HG03039 (cell line): ENCODE results near the gene SLC25A47.
"Not testable (repeated sequence)": the region's sequence is repeated elsewhere in the genome, so short reads cannot be mapped to it uniquely, and the experiment has no call there.

Experiments
- ATAC-seq: cut with Tn5 transposase; IDR thresholded peaks from one replicate; pipeline ENCODE4 v1.9.1; 2021; ENCODE audit warnings: mild to moderate bottlenecking, moderate library complexity; ENCODE audit not compliant: unreplicated experiment

Gene SLC25A47

GRCh38 chr14:100289916-100290606, 33.1 kb upstream of the SLC25A47 start:
- ATAC-seq = no peak

GRCh38 chr14:100290607-100291304, 32.4 kb upstream of the SLC25A47 start:
- no peak for ATAC-seq

- no peak for ATAC-seq
These were observed 31.6 kb upstream of the SLC25A47 start for GRCh38 chr14:100291305-100292075.

- no peak for ATAC-seq
These were observed 30.8 kb upstream of the SLC25A47 start for GRCh38 chr14:100292301-100292775.

- ATAC-seq = no peak
These were observed 30.2 kb upstream of the SLC25A47 start for GRCh38 chr14:100292776-100293461.

DNA sequence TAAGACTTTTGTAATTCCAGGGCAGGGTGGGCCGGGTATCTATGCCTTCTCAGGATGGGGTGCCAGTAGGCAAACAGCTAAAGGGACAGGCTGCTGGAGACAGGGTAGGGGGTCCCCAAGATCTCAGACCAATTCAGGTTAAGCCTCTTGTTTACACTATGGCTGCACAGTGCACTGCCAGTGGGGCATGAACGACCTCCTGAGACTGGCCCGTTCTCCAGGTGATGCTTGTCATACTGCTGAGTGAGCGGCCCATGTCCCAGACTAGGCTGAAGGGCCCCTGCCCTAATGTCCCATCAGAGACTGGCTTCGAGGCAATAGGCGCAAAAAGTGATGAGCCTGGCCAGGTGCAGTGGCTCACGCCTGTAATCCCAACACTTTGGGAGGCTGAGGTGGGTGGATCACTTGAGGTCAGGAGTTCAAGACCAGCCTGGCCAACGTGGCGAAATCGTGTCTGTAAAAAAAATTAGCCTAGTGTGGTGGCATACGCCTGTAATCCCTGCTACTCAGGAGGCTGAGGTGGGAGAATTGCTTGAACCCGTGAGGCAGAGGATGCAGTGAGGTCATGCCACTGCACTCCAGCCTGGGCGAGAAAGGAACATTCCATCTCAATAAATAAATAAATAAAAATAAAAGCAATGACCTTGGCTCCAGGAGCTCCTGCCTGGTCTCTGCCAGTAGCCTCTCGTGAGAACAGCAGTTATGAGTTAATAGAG, 29.5 kb upstream of the SLC25A47 start:
- ATAC-seq = no peak

DNA sequence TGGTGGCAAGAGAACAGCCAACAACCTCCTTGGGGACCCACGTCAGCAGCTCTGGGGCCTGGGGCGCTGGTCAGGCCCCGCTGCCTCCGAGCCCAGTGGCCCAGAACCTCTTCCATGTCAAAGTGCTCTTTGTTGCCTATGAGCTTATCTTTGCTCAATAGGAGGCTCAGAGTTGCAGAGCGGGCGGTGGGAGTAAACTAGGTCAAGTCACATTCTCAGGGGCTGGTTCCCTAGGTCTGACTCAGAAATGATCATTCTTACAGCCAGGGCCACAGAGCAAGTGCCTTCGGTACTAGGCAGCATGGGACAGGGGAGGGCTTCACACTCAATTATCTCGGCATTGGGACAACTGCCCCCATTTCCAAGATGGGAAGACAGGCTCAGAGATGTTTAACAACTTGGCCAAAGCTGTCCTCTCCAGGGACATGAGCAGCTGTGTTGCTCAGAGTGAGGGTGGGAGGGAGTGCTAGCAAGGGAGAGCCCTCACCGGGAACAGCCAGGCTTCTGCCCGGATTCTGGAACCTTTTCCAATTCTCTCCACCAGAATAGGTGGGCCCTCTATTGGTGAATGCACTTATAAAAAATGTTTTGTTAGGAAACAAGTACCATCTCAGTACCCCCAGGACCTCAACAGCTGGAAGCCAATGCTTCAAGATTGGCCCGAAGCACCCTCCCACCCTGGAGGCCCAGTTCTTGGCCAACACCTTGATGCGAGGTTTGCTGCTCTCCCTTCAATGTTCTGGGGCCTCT, 28.8 kb upstream of the SLC25A47 start:
- ATAC-seq = no peak

- ATAC-seq = no peak
These were observed 28.2 kb upstream of the SLC25A47 start for GRCh38 chr14:100294963-100295330.

- no peak for ATAC-seq
These were observed 27.6 kb upstream of the SLC25A47 start for GRCh38 chr14:100295376-100296105.

GRCh38 chr14:100296106-100296651, 27.0 kb upstream of the SLC25A47 start:
- no peak for ATAC-seq

- not testable (repeated sequence) for ATAC-seq
These were observed 26.4 kb upstream of the SLC25A47 start for GRCh38 chr14:100296729-100297128.

GRCh38 chr14:100297320-100298300, 25.5 kb upstream of the SLC25A47 start:
- ATAC-seq = peak; percentile 70

DNA sequence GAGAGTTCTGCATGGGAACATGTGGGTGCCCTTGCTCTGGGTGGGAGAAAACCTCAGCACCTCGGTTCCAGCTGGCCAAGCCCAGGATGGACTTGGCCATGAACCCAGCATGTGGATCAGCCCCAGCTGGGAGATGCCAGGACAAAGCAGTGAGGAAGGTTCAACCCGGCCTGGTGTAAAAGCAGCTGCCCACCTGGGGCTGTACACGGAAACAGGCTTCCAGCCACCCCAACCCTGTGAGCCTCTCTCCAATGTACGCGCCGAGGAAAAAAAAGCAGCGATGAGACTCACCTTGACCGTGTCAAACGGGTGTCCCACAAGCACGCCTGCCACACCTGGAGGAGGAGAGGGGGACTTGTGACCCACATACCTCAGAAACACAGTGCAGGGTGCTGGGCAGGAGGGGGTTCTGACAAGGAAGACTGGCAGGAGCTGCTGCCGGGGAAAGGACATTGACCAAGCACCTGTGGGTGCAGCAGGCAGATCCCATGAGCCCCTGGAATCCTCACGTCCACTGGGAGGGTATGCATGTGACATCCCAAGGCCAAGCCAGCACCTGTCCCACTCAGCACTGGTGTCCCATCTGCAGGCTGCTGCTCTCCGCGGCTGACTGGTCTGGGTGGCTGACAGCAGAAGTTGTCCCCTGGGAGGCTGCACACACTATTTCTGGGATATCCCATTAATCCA, 24.4 kb upstream of the SLC25A47 start:
- ATAC-seq = no peak

DNA sequence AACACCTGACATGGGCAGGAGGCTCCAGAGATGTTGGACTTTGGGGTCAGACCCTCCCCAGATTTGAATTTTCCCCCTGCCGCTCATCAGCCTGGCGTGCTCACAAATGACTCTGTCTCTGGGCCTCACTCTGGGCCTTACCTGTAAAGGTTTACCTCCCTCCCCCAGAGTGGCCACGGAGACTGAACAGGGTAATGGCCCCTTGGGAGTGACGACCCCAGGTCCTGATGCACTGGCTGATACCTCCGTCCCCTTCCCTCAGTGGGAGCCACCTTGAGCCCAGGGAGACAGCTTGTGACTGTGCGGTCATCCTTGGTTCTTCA, 23.9 kb upstream of the SLC25A47 start:
- no peak for ATAC-seq

- ATAC-seq = no peak
These were observed 20.5 kb upstream of the SLC25A47 start for GRCh38 chr14:100302616-100303015.

- ATAC-seq = no peak
These were observed 20.0 kb upstream of the SLC25A47 start for GRCh38 chr14:100303179-100303578.

DNA sequence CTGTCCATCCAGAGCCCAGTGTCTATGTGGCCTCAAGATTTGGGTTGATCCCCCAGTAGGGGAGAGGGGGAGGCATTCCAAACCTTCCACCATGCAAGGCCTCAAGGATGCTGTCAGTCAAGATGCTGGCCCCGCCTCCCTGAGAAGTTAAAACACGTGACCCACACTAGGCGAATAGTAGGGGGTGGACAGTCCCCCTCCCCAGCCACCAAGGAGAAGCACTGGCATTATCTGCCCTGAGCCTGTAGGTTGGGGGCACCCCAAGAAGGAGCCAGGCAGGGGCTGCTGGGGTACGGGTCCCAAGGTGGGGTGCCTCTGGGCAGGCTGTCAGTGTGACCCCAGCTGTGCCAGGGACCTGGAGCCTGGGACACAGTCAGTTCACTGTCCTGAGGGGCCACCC, 19.2 kb upstream of the SLC25A47 start:
- no peak for ATAC-seq
